HAP-1 (cell line): ENCODE data around the gene MTX1.
"Not testable (repeated sequence)": the region's sequence is repeated elsewhere in the genome, so short reads cannot be mapped to it uniquely, and the experiment has no call there.

Source experiments
- DNase-seq, 2 experiments: peaks; one replicate each; pipeline ENCODE4 v3.0.0-alpha.2; 2016 to 2020; ENCODE audit warnings: low spot score in 2 of 2
- H3K27me3 ChIP-seq: fragments of 250-450 bp; sonication (Bioruptor Pico); 2 replicates; pipeline ENCODE4 v1.5.1; 2020; ENCODE audit warnings: low read depth, mild to moderate bottlenecking, moderate library complexity
- H3K36me3 ChIP-seq: fragments of 250-450 bp; sonication (Bioruptor Pico); replicated peaks from 2 replicates; pipeline ENCODE4 v1.5.1; 2020; ENCODE audit warnings: mild to moderate bottlenecking
- H3K4me1 ChIP-seq: fragments of 250-450 bp; sonication (Bioruptor Pico); 2 replicates; pipeline ENCODE4 v1.5.1; 2020; ENCODE audit warnings: mild to moderate bottlenecking
- H3K4me3 ChIP-seq: fragments of 250-450 bp; sonication (Bioruptor Pico); 2 replicates; pipeline ENCODE4 v1.5.1; 2020; ENCODE audit warnings: mild to moderate bottlenecking, moderate library complexity
- H3K9me3 ChIP-seq: fragments of 250-450 bp; sonication (Bioruptor Pico); 2 replicates; pipeline ENCODE4 v1.5.1; 2020; ENCODE audit warnings: mild to moderate bottlenecking, moderate library complexity
- in situ Hi-C: fragments of 300-500 bp; cut with MboI; formaldehyde crosslinking; loops from 3 replicates; pipeline ENCODE4 v1.14.3; 2020; ENCODE audit warnings: low sequenced_read_pairs, inconsistent platforms, mixed read lengths

MTX1 gene

GRCh38 chr1:155200920-155201319 is 7.6 kb upstream of the MTX1 start:
- in situ Hi-C loops = no loop called here
- Histone ChIP-seq H3K4me3 (no peak overlapping the region), H3K36me3 (peaks cover 75% of the 10 kb centered on the region), H3K9me3 (no peaks in the 10 kb centered on the region), H3K4me1 (peaks cover 9% of the 10 kb centered on the region), H3K27me3 (no peaks in the 10 kb centered on the region)
- DNase-seq = no peak

- peaks cover 67% of the 10 kb centered on the region for H3K36me3 ChIP-seq
- in situ Hi-C loops = no loop called here
- H3K9me3 ChIP-seq = no peaks in the 10 kb centered on the region
- no peaks in the 10 kb centered on the region for H3K27me3 ChIP-seq
- no peak for DNase-seq
- no peak overlapping the region for H3K4me3 ChIP-seq
- peaks cover 4% of the 10 kb centered on the region for H3K4me1 ChIP-seq
These were observed 6.3 kb upstream of the MTX1 start for GRCh38 chr1:155202198-155202597.

GRCh38 chr1:155202731-155203515 is 5.6 kb upstream of the MTX1 start:
- no peaks in the 10 kb centered on the region for H3K27me3 ChIP-seq
- peaks cover 11% of the 10 kb centered on the region for H3K4me1 ChIP-seq
- in situ Hi-C loops = no loop called here
- no peak overlapping the region for H3K4me3 ChIP-seq
- DNase-seq = no peak
- no peaks in the 10 kb centered on the region for H3K9me3 ChIP-seq
- peaks cover 60% of the 10 kb centered on the region for H3K36me3 ChIP-seq

- DNase-seq = no peak
- H3K4me3 ChIP-seq = no peak overlapping the region
- H3K36me3 ChIP-seq = peaks cover 40% of the 10 kb centered on the region
- H3K9me3 ChIP-seq = no peaks in the 10 kb centered on the region
- peaks cover 21% of the 10 kb centered on the region for H3K4me1 ChIP-seq
- in situ Hi-C loops = no loop called here
- H3K27me3 ChIP-seq = no peaks in the 10 kb centered on the region
These were observed 3.5 kb upstream of the MTX1 start for GRCh38 chr1:155205035-155205434.

- Histone ChIP-seq H3K36me3 (peaks cover 29% of the 10 kb centered on the region), H3K9me3 (no peaks in the 10 kb centered on the region), H3K27me3 (no peaks in the 10 kb centered on the region), H3K4me3 (no peak overlapping the region), H3K4me1 (peaks cover 21% of the 10 kb centered on the region)
- no peak for DNase-seq
- in situ Hi-C loops = no loop called here
These were observed 2.4 kb upstream of the MTX1 start for GRCh38 chr1:155205969-155206593.

GRCh38 chr1:155206891-155207805 is 1.3 kb upstream of the MTX1 start:
- no peaks in the 10 kb centered on the region for H3K27me3 ChIP-seq
- peak overlapping the region; percentile 8; the same call in 1 of the 2 replicates for H3K4me3 ChIP-seq
- peaks cover 21% of the 10 kb centered on the region for H3K4me1 ChIP-seq
- no peaks in the 10 kb centered on the region for H3K9me3 ChIP-seq
- peaks cover 18% of the 10 kb centered on the region for H3K36me3 ChIP-seq
- in situ Hi-C loops = no loop called here
- peak; percentile 67 to 92 for DNase-seq

- H3K9me3 ChIP-seq = no peaks in the 10 kb centered on the region
- no peaks in the 10 kb centered on the region for H3K27me3 ChIP-seq
- H3K36me3 ChIP-seq = peaks cover 10% of the 10 kb centered on the region
- H3K4me1 ChIP-seq = peaks cover 21% of the 10 kb centered on the region
- DNase-seq = peak; percentile 9 to 71
- in situ Hi-C loops = no loop called here
- peak within 1 kb of the TSS; percentile 88 for H3K4me3 ChIP-seq
These were observed 522 bp upstream of the MTX1 start, which contains the start of gene THBS3 for GRCh38 chr1:155207806-155208540. TSS of gene THBS3 (minus strand) at chr1:155207897. CDS start at chr1:155207876, 21 bp downstream.

- H3K4me1 ChIP-seq = peaks cover 21% of the 10 kb centered on the region
- no peaks in the 10 kb centered on the region for H3K9me3 ChIP-seq
- no peaks in the 10 kb centered on the region; the same call in 1 of the 2 replicates for H3K36me3 ChIP-seq
- H3K4me3 ChIP-seq = peak overlapping the region; percentile 88
- DNase-seq = no peak
- no peaks in the 10 kb centered on the region for H3K27me3 ChIP-seq
- in situ Hi-C loops = no loop called here
These were observed 822 bp downstream of the MTX1 start for GRCh38 chr1:155209312-155209721.

- DNase-seq = no peak
- H3K4me1 ChIP-seq = peaks cover 21% of the 10 kb centered on the region
- H3K36me3 ChIP-seq = no peaks in the 10 kb centered on the region
- H3K9me3 ChIP-seq = no peaks in the 10 kb centered on the region
- H3K27me3 ChIP-seq = no peaks in the 10 kb centered on the region
- in situ Hi-C loops = no loop called here
- no peak overlapping the region for H3K4me3 ChIP-seq
These were observed 2.0 kb downstream of the MTX1 start for GRCh38 chr1:155210314-155211104.

- H3K9me3 ChIP-seq, in situ Hi-C loops, DNase-seq, H3K27me3 ChIP-seq, H3K36me3 ChIP-seq, H3K4me3 ChIP-seq: not testable (repeated sequence)
- H3K4me1 ChIP-seq = peaks cover 21% of the 10 kb centered on the region
These were observed 3.0 kb downstream of the MTX1 start for GRCh38 chr1:155211381-155212050.

- H3K36me3 ChIP-seq, H3K9me3 ChIP-seq, H3K4me3 ChIP-seq, H3K27me3 ChIP-seq, in situ Hi-C loops, DNase-seq: not testable (repeated sequence)
- peaks cover 19% of the 10 kb centered on the region for H3K4me1 ChIP-seq
These were observed 3.6 kb downstream of the MTX1 start for GRCh38 chr1:155212051-155212440.

- H3K4me3 ChIP-seq, DNase-seq, in situ Hi-C loops: not testable (repeated sequence)
These were observed 6.2 kb downstream of the MTX1 start for GRCh38 chr1:155214702-155215101.

More at GRCh38 chr1:155214702-155215101, 6.2 kb downstream of the MTX1 start:
- not testable (repeated sequence) for H3K4me1 ChIP-seq, H3K9me3 ChIP-seq, H3K36me3 ChIP-seq, H3K27me3 ChIP-seq
